Choroid plexus epithelial cell (primary cell): Measurements from ENCODE around the gene IFNA14.

Experiments used
- DNase-seq: peaks from one replicate; pipeline ENCODE4 v3.0.0-alpha.2; 2010; ENCODE audit warnings: low read depth
- H3K4me3 ChIP-seq: 2 replicates; pipeline ENCODE4 v1.5.1; 2011; ENCODE audit warnings: low read depth, mild to moderate bottlenecking, control low read depth, low read length, moderate library complexity
- CTCF ChIP-seq: conservative IDR thresholded peaks from 2 replicates; pipeline ENCODE4 v1.5.1; 2011; ENCODE audit warnings: low read depth, mild to moderate bottlenecking, control low read depth, inconsistent platforms, low read length, moderate library complexity

IFNA14 gene

GRCh38 chr9:21266733-21267484 lies 27.1 kb upstream of the IFNA14 start:
- TF ChIP-seq CTCF: no peak
- no peak overlapping the region for H3K4me3 ChIP-seq
- DNase-seq: no peak

- no peak overlapping the region for H3K4me3 ChIP-seq
- DNase-seq: no peak
- TF ChIP-seq CTCF: no peak
Observed at GRCh38 chr9:21265421-21266189, 25.8 kb upstream of the IFNA14 start.

GRCh38 chr9:21255538-21256212 lies 15.9 kb upstream of the IFNA14 start:
- DNase-seq: no peak
- no peak for TF ChIP-seq CTCF
- H3K4me3 ChIP-seq: no peak overlapping the region

- no peak overlapping the region for H3K4me3 ChIP-seq
- DNase-seq: peak; percentile 55
- TF ChIP-seq CTCF: peak; percentile 54
Observed at GRCh38 chr9:21252721-21253547, 13.1 kb upstream of the IFNA14 start.

- no peak for TF ChIP-seq CTCF
- no peak for DNase-seq
- no peak overlapping the region for H3K4me3 ChIP-seq
Observed at GRCh38 chr9:21251638-21252037, 11.8 kb upstream of the IFNA14 start.

GRCh38 chr9:21251190-21251589 lies 11.4 kb upstream of the IFNA14 start:
- no peak for DNase-seq
- no peak overlapping the region for H3K4me3 ChIP-seq
- no peak for TF ChIP-seq CTCF
